HFF-Myc (cell line): ENCODE data around the gene CORT.
"Not testable (repeated sequence)": the region's sequence is repeated elsewhere in the genome, so short reads cannot be mapped to it uniquely, and the experiment has no call there.

Source experiments
- DNase-seq: peaks from one replicate; pipeline ENCODE4 v3.0.0-alpha.2; 2011; ENCODE audit warnings: low read depth; ENCODE audit errors: extremely low read depth
- H3K4me3 ChIP-seq: replicated peaks from 2 replicates; pipeline ENCODE4 v1.5.1; 2011; ENCODE audit warnings: low read depth, mild to moderate bottlenecking, control low read depth, low read length
- CTCF ChIP-seq: IDR thresholded peaks from 2 replicates; pipeline ENCODE4 v1.5.1; 2012; ENCODE audit warnings: mild to moderate bottlenecking, low read depth, low read length, control low read depth; ENCODE audit errors: missing control alignments

The CORT gene, protein sequence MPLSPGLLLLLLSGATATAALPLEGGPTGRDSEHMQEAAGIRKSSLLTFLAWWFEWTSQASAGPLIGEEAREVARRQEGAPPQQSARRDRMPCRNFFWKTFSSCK

DNA sequence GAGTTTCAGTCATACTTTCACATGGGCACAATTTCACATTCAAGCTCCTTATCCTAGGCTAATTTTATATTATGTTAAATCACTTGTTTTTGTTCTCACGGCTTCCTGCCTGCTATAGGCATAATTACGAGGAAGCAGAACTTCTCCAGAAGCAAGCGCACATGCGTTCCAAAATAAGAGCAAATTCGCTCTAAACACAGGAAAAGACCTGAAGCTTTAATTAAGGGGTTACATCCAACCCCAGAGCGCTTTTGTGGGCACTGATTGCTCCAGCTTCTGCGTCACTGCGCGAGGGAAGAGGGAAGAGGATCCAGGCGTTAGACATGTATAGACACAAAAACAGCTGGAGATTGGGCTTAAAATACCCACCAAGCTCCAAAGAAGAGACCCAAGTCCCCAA lies at the start of gene CORT:
Gene CORT (plus strand): TSS at position 281 of the 400 bp plus-strand sequence. CDS start 193 bp downstream, outside the sequence.
- DNase-seq: no peak
- H3K4me3 ChIP-seq: no peak within 1 kb of the TSS
- no peak for TF ChIP-seq CTCF

DNA sequence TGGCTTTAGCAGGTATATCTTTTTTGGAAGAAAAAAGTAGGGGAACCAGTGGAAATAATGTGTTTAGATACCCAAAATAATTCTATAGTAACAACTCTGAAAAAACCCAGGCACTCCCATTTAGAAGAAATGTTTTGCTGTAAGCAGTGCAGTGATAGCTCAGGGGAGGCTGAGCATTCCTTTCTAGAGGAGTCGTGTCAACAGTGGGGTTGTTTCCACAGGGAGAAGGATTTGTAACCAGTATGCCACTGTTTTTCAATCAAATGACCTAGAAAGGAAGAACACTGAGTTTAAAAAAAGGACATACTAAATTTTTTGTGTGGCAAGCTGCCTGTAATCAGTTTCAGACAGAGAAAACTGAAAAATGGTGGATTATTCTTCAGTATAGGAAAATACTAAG lies 48.5 kb upstream of the CORT start:
- no peak for DNase-seq
- TF ChIP-seq CTCF: no peak
- no peak overlapping the region for H3K4me3 ChIP-seq

GRCh38 chr1:10402729-10403274 lies 47.0 kb upstream of the CORT start:
- DNase-seq: no peak
- TF ChIP-seq CTCF: no peak
- no peak overlapping the region for H3K4me3 ChIP-seq

GRCh38 chr1:10407201-10407600 lies 42.6 kb upstream of the CORT start:
- TF ChIP-seq CTCF: no peak
- DNase-seq: no peak
- no peak overlapping the region for H3K4me3 ChIP-seq

GRCh38 chr1:10415211-10415930 lies 34.5 kb upstream of the CORT start:
- no peak for DNase-seq
- TF ChIP-seq CTCF: no peak
- H3K4me3 ChIP-seq: no peak overlapping the region

DNA sequence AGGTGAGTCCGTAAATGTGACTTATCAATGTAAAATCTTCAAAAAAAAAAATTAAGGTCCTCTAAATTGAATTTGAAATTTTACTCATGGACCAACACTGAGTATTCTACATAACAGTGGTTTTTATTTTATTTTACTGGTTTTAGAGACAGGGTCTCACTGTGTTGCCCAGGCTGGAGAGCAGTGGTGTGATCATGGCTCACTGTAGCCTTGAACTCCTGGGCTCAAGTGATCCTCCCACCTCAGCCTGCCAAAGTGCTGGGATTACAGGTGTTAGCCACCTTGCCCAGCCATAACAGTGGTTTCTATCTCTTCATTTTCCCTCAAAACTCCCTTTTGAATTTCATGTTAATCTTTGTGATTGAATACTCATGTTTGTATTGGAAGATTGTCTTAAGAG lies 33.9 kb upstream of the CORT start:
- not testable (repeated sequence) for DNase-seq, H3K4me3 ChIP-seq

- H3K4me3 ChIP-seq, DNase-seq: not testable (repeated sequence)
Observed at GRCh38 chr1:10418741-10419140, 31.1 kb upstream of the CORT start.

GRCh38 chr1:10419351-10419750 lies 30.5 kb upstream of the CORT start:
- no peak for DNase-seq
- H3K4me3 ChIP-seq: no peak overlapping the region
- TF ChIP-seq CTCF: no peak
